Ishikawa (cell line): ENCODE measurements around the gene RIOX2.

Source experiments
- EGR1 ChIP-seq: IDR thresholded peaks from 2 replicates; pipeline ENCODE4 v1.6.1; 2012
- EP300 ChIP-seq: IDR thresholded peaks from 2 replicates; pipeline ENCODE4 v1.6.1; 2012; ENCODE audit warnings: borderline replicate concordance
- FOXM1 ChIP-seq: IDR thresholded peaks from 2 replicates; pipeline ENCODE4 v1.6.1; 2012; ENCODE audit warnings: low read depth, borderline replicate concordance
- REST ChIP-seq: IDR thresholded peaks from 2 replicates; pipeline ENCODE4 v1.6.1; 2012; ENCODE audit warnings: low read depth, mild to moderate bottlenecking
- TAF1 ChIP-seq: IDR thresholded peaks from 2 replicates; pipeline ENCODE4 v1.6.1; 2012; ENCODE audit warnings: low read depth, mild to moderate bottlenecking
- TEAD4 ChIP-seq: IDR thresholded peaks from 2 replicates; pipeline ENCODE4 v1.6.1; 2012
- YY1 ChIP-seq: IDR thresholded peaks from 2 replicates; pipeline ENCODE4 v1.6.1; 2012; ENCODE audit warnings: low read depth
- ZBTB7A ChIP-seq: IDR thresholded peaks from 2 replicates; pipeline ENCODE4 v1.6.1; 2012; ENCODE audit warnings: low read depth
- TF ChIP-seq, protein P1 (sequence below): IDR thresholded peaks from 2 replicates; pipeline ENCODE4 v1.6.1; 2012

DNA sequence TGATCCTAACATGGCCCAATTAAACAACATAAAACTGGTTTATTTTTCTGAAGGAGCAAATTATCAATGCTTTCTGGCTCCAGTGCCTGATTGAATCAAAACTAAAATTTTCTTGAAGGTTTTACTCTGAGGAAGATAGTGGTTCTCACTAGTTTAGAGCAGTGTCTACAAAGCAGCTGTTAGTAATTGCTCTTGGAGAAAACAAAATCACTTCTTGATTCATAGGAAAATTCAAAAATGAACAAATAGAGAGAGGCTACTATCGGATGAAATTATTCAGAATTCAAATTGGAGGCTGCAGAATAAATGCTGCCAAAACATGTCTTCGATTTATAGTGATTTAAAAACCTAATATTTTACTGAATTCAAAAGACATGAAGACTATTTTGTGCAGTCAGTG lies 15.1 kb upstream of the RIOX2 start:
- TF ChIP-seq TAF1 (no peak), YY1 (no peak), EGR1 (no peak), EP300 (no peak), REST (no peak), TEAD4 (no peak), FOXM1 (no peak), ZBTB7A (no peak)
- TF ChIP-seq, protein P1, sequence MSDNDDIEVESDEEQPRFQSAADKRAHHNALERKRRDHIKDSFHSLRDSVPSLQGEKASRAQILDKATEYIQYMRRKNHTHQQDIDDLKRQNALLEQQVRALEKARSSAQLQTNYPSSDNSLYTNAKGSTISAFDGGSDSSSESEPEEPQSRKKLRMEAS: no peak
